B cell (primary cell): ENCODE results near the gene KCNQ5. TPM values are rescaled to one million over a fixed set of nuclear protein-coding genes. Genes with fewer than 3 reads are reported as not detected.

ENCODE experiments used
- ATAC-seq: fragments of 200-7000 bp; cut with Tn5 transposase; one replicate; pipeline ENCODE4 v1.10.0; 2021; ENCODE audit warnings: low read depth, mild to moderate bottlenecking, moderate number of reproducible peaks, moderate library complexity
- CTCF ChIA-PET: fragments of 350-600 bp; sonication (Branson Sonifier 250); formaldehyde crosslinking; loops from one replicate; lab custom pipeline; 2021; ENCODE audit warnings: antibody characterized with exemption, inconsistent platforms; lab: Charles Lee
- POLR2A ChIA-PET: fragments of 350-600 bp; sonication (Branson Sonifier 250); formaldehyde crosslinking; loops from one replicate; lab custom pipeline; 2021; ENCODE audit warnings: antibody characterized with exemption; lab: Charles Lee
- DNase-seq: peaks from one replicate; pipeline ENCODE4 v3.0.0; 2013
- H2AFZ ChIP-seq: 2 replicates; pipeline ENCODE4 v1.6.1; 2012; ENCODE audit warnings: mild to moderate bottlenecking, low read depth, low read length; ENCODE audit not compliant: insufficient read depth, poor library complexity, severe bottlenecking
- H3K27ac ChIP-seq, 2 donors: 1 replicate in 1 of 2; 2 replicates in 1 of 2; pipeline ENCODE4 v1.5.1; 2012 to 2013; ENCODE audit warnings: low read length in 2 of 2, mild to moderate bottlenecking in 2 of 2, moderate library complexity in 1 of 2
- H3K27me3 ChIP-seq, 4 experiments: fragments of 200-600 bp in 1 of 4; sonication (generic) in 1 of 4; replicated peaks in 1 of 4; 1 replicate in 2 of 4; 2 replicates in 2 of 4; pipeline versions ENCODE4 v1.6.1 to v1.7.0; 2013 to 2016; ENCODE audit warnings: low read length in 3 of 4, mild to moderate bottlenecking in 2 of 4, mixed read lengths in 1 of 4, moderate library complexity in 1 of 4; ENCODE audit not compliant: insufficient read depth in 4 of 4, control insufficient read depth in 3 of 4; ENCODE audit errors: control extremely low read depth in 1 of 4
- H3K36me3 ChIP-seq, 2 experiments: replicated peaks in 1 of 2; 1 replicate in 1 of 2; 2 replicates in 1 of 2; pipeline versions ENCODE4 v1.6.1 to v1.7.1; 2013; ENCODE audit warnings: low read length in 1 of 2; ENCODE audit not compliant: insufficient read depth in 2 of 2, control insufficient read depth in 1 of 2; ENCODE audit errors: control extremely low read depth in 1 of 2, extremely low read depth in 1 of 2
- H3K4me1 ChIP-seq, 2 donors: fragments of 200-600 bp in 1 of 2; sonication (generic) in 1 of 2; 1 replicate in 1 of 2; 2 replicates in 1 of 2; pipeline versions ENCODE4 v1.5.1 to v1.6.1; 2013 to 2017; ENCODE audit warnings: low read length in 2 of 2; ENCODE audit not compliant: control insufficient read depth in 2 of 2, insufficient read depth in 2 of 2
- H3K4me2 ChIP-seq: replicated peaks from 2 replicates; pipeline ENCODE3; 2012; ENCODE audit warnings: mild to moderate bottlenecking, low read depth, low read length; ENCODE audit not compliant: poor library complexity, severe bottlenecking
- H3K4me3 ChIP-seq, 5 experiments: fragments of 200-600 bp in 1 of 5; sonication (generic) in 1 of 5; 1 replicate in 3 of 5; 2 replicates in 2 of 5; pipeline versions ENCODE4 v1.5.1 to v1.7.0; 2011 to 2016; ENCODE audit warnings: low read length in 4 of 5, mild to moderate bottlenecking in 4 of 5, low read depth in 2 of 5, control low read depth in 1 of 5, moderate library complexity in 1 of 5; ENCODE audit not compliant: insufficient read depth in 1 of 5; ENCODE audit errors: control extremely low read depth in 1 of 5, extremely low read depth in 1 of 5
- H3K79me2 ChIP-seq: fragments of 200-600 bp; sonication (generic); one replicate; pipeline ENCODE4 v1.6.0; 2016; ENCODE audit warnings: low read length; ENCODE audit not compliant: control insufficient read depth, insufficient read depth
- H3K9ac ChIP-seq: fragments of 200-600 bp; sonication (generic); 2 replicates; pipeline ENCODE4 v1.6.1; 2017; ENCODE audit warnings: mild to moderate bottlenecking, low read length, moderate library complexity
- H3K9me3 ChIP-seq, 3 donors: one replicate each; pipeline versions ENCODE4 v1.6.1 to v1.7.1; 2013; ENCODE audit warnings: low read length in 2 of 3; ENCODE audit not compliant: control insufficient read depth in 2 of 3, insufficient read depth in 1 of 3; ENCODE audit errors: control extremely low read depth in 1 of 3
- H4K20me1 ChIP-seq: 2 replicates; pipeline ENCODE4 v1.6.0; 2012; ENCODE audit warnings: mild to moderate bottlenecking, low read length; ENCODE audit not compliant: insufficient read depth, control insufficient read depth, poor library complexity, severe bottlenecking
- H3K27ac Mint-ChIP-seq: one replicate; pipeline ENCODE4 v1.8.0; 2021; ENCODE audit warnings: mixed read lengths
- H3K27me3 Mint-ChIP-seq: one replicate; pipeline ENCODE4 v1.8.0; 2021; ENCODE audit warnings: mixed read lengths
- H3K4me1 Mint-ChIP-seq: one replicate; pipeline ENCODE4 v1.8.0; 2021; ENCODE audit warnings: mixed read lengths
- H3K4me3 Mint-ChIP-seq: one replicate; pipeline ENCODE4 v1.8.0; 2021; ENCODE audit warnings: mixed read lengths
- H3K9me3 Mint-ChIP-seq: one replicate; pipeline ENCODE4 v1.8.0; 2022; ENCODE audit warnings: mixed read lengths; ENCODE audit not compliant: insufficient read depth
- CTCF ChIP-seq: fragments of 200-600 bp; IDR thresholded peaks from one replicate; pipeline ENCODE4 v1.8.0; 2022; ENCODE audit warnings: antibody characterized with exemption, mild to moderate bottlenecking
- EZH2 ChIP-seq: IDR thresholded peaks from 2 replicates; pipeline ENCODE4 v1.6.1; 2012; ENCODE audit warnings: borderline replicate concordance, low read depth, mild to moderate bottlenecking, moderate library complexity, low read length; ENCODE audit not compliant: insufficient read depth, poor library complexity, severe bottlenecking
- WGBS: methylation state at CpG from one replicate; pipeline ENCODE4 v1.1.5; 2013; ENCODE audit warnings: missing lambda C conversion rate; ENCODE audit not compliant: insufficient coverage; 5-methylcytosine and 5-hydroxymethylcytosine counted together
- intact Hi-C: fragments of 100-400 bp; cut with micrococcal nuclease; formaldehyde crosslinking; loops from one replicate; pipeline ENCODE4 v1.10.0; 2022
- polyA plus RNA-seq: library from polyadenylated mRNA; depleted of rRNA; stranded (reverse); fragments of >200 nt; gene quantifications from 2 replicates; pipeline ENCODE4 v1.2.3, GENCODE V29; 2012
- total RNA-seq, 2 donors: library from RNA; stranded (reverse); fragments of 120-200 nt in 1 of 2; gene quantifications; 1 replicate in 1 of 2; 2 replicates in 1 of 2; pipeline versions ENCODE4 v1.2.3 to v1.2.4, GENCODE V29; 2013 to 2022

The KCNQ5 gene
- total and polyA plus RNA-seq, 2 donors (not counting 1 experiment from before 2014, with no cell fraction given), result 2.3 to 9.4 TPM

GRCh38 chr6:72954716-72955115 is 332.9 kb downstream of the KCNQ5 start:
- Mint-ChIP-seq H3K9me3 (no peaks in the 10 kb centered on the region), H3K4me3 (no peak overlapping the region), H3K27ac (no peak overlapping the region), H3K4me1 (peaks cover 5% of the 10 kb centered on the region), H3K27me3 (no peaks in the 10 kb centered on the region)
- Histone ChIP-seq H3K79me2 (no peaks in the 10 kb centered on the region), H2AFZ (no peak overlapping the region), H3K4me1 (no peaks in the 10 kb centered on the region), H3K36me3 (no peaks in the 10 kb centered on the region), H3K4me2 (no peak overlapping the region), H3K4me3 (no peak overlapping the region), H3K9me3 (no peaks in the 10 kb centered on the region), H3K27me3 (no peaks in the 10 kb centered on the region), H3K9ac (no peak overlapping the region), H3K27ac (no peak overlapping the region), H4K20me1 (no peaks in the 10 kb centered on the region)
- intact Hi-C loops, result no loop called here
- no peak for DNase-seq
- ChIA-PET POLR2A (no interaction called here), CTCF (no interaction called here)
- 94% methylated on average over 3 of the region's 4 CpGs for WGBS
- ATAC-seq, result no peak
- TF ChIP-seq CTCF (no peak), EZH2 (no peak)

- no peak overlapping the region for H3K9ac ChIP-seq
- intact Hi-C loops, result no loop called here
- CTCF ChIA-PET, result no interaction called here
- DNase-seq (no peak), ATAC-seq (no peak)
- H3K4me1 ChIP-seq, result no peaks in the 10 kb centered on the region
- WGBS, result no CpG with 5 or more reads among the region's 2 CpGs
- no peaks in the 10 kb centered on the region for H3K9me3 ChIP-seq
- Mint-ChIP-seq H3K27ac (no peak overlapping the region), H3K4me1 (peaks cover 5% of the 10 kb centered on the region), H3K4me3 (no peak overlapping the region), H3K27me3 (no peaks in the 10 kb centered on the region), H3K9me3 (no peaks in the 10 kb centered on the region)
- no peak overlapping the region for H3K4me3 ChIP-seq
- H3K27ac ChIP-seq, result no peak overlapping the region
- no peak overlapping the region for H2AFZ ChIP-seq
- H3K4me2 ChIP-seq, result no peak overlapping the region
- H3K27me3 ChIP-seq, result no peaks in the 10 kb centered on the region
- POLR2A ChIA-PET, result no interaction called here
- H3K36me3 ChIP-seq, result no peaks in the 10 kb centered on the region
- TF ChIP-seq CTCF (no peak), EZH2 (no peak)
- no peaks in the 10 kb centered on the region for H3K79me2 ChIP-seq
- no peaks in the 10 kb centered on the region for H4K20me1 ChIP-seq
Measured at GRCh38 chr6:72955666-72956065, 333.8 kb downstream of the KCNQ5 start.
